Activated CD4-positive, alpha-beta T cell treated with anti-CD3 and anti-CD28 coated beads, Interleukin-2, amount 10 ng/mL, durations not matched to agents 7 days and 5 days (primary cell): Measurements from ENCODE around the gene CUBN. TPM values are rescaled to one million over a fixed set of nuclear protein-coding genes. Genes with fewer than 3 reads are reported as not detected.

Source experiments
- CTCF ChIA-PET: fragments of 350-600 bp; sonication (Branson Sonifier 250); formaldehyde crosslinking; loops from one replicate; lab custom pipeline; 2021; ENCODE audit warnings: antibody characterized with exemption; lab: Charles Lee
- POLR2A ChIA-PET: fragments of 350-600 bp; sonication (Branson Sonifier 250); formaldehyde crosslinking; loops from one replicate; lab custom pipeline; 2021; ENCODE audit warnings: antibody characterized with exemption; lab: Charles Lee
- DNase-seq: peaks from one replicate; pipeline ENCODE4 v3.0.0-alpha.2; 2020
- H3K27ac Mint-ChIP-seq: one replicate; pipeline ENCODE4 v1.8.0; 2021; ENCODE audit warnings: mild to moderate bottlenecking, moderate library complexity, mixed read lengths
- H3K27me3 Mint-ChIP-seq: one replicate; pipeline ENCODE4 v1.8.0; 2021; ENCODE audit warnings: mixed read lengths
- H3K36me3 Mint-ChIP-seq: one replicate; pipeline ENCODE4 v1.8.0; 2021; ENCODE audit warnings: low read depth, mixed read lengths
- H3K4me1 Mint-ChIP-seq: one replicate; pipeline ENCODE4 v1.8.0; 2021; ENCODE audit warnings: mixed read lengths
- H3K4me3 Mint-ChIP-seq: one replicate; pipeline ENCODE4 v1.8.0; 2021; ENCODE audit warnings: mild to moderate bottlenecking, moderate library complexity, mixed read lengths
- H3K9me3 Mint-ChIP-seq: one replicate; pipeline ENCODE4 v1.8.0; 2021; ENCODE audit warnings: mixed read lengths
- total RNA-seq, 2 experiments: library from RNA; stranded (reverse); gene quantifications; one replicate each; pipeline ENCODE4 v1.2.3, GENCODE V29; 2021

The CUBN gene
- total RNA-seq, 2 experiments from 2014 or later = 2.4 to 2.5 TPM

DNA sequence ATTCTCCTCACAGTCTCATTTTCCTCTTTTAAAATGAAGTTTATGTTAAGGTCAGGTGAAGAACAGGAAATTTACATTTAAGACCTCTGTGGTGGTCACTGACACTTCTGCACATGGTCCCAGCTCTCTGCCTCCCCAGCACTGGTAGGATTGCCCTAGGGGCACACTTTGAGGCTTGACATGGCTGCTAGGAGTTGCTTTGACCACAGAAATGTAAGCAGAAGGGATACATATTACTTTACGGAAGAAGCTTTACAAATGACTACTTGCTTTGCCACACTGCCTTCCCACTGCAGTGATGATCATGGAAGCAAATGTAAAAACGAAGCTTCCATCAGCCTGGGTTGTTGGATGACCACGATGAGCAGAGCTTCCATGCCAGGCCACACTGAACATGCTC is 259.3 kb downstream of the CUBN start:
- Mint-ChIP-seq H3K27ac (no peak overlapping the region), H3K36me3 (no peaks in the 10 kb centered on the region), H3K4me1 (no peaks in the 10 kb centered on the region), H3K4me3 (no peak overlapping the region), H3K9me3 (no peaks in the 10 kb centered on the region), H3K27me3 (no peaks in the 10 kb centered on the region)
- DNase-seq = no peak
- CTCF ChIA-PET = interaction anchor here (1.0 kb wide), 1 partner anchor 388 kb away, joined by 3 read pairs; no protein-coding TSS in a partner anchor
- POLR2A ChIA-PET = no interaction called here

DNA sequence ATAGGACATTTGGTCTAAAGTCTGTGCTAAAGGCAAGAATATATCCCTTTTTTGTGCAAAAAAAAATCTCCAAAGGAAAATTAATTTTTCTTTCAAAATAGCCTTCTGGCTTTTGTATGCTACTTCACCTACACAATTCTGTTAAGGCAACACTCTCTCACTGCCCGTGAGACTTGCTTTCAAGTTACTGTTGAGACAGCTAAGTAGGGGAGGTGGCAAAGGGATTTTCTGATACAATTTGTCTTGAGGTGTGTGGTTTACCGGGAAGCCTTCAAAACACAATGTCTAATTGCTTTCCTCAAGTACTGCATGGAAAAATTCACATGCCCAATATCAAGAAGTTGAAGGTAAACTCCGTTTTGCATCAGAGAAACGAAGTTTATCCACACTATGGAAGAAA is 261.6 kb downstream of the CUBN start:
- Mint-ChIP-seq H3K27ac (no peak overlapping the region), H3K36me3 (no peaks in the 10 kb centered on the region), H3K27me3 (no peaks in the 10 kb centered on the region), H3K9me3 (no peaks in the 10 kb centered on the region), H3K4me3 (no peak overlapping the region), H3K4me1 (no peaks in the 10 kb centered on the region)
- ChIA-PET CTCF (no interaction called here), POLR2A (no interaction called here)
- DNase-seq = no peak

DNA sequence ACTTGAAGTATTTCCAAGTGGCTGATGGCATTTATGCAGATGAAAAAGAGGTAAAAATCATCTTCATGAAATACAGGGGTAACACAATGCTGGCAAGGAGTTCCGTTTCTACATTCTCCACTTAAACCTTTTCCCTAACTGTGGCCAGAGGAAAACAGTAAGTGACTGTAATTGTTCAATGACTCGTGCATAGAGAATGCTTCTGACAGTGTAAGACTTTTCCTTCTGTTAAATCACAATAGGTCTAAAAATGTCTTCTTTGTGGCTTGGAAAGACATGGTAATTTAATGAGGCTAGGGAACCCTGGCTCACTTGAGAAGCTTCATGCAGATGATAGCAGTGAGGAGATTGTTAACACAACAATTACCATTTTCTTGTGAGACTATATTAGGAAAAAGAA is 262.1 kb downstream of the CUBN start:
- no peak overlapping the region for H3K4me3 Mint-ChIP-seq
- H3K9me3 Mint-ChIP-seq = no peaks in the 10 kb centered on the region
- ChIA-PET POLR2A (no interaction called here), CTCF (no interaction called here)
- H3K27me3 Mint-ChIP-seq = no peaks in the 10 kb centered on the region
- DNase-seq = no peak
- no peaks in the 10 kb centered on the region for H3K4me1 Mint-ChIP-seq
- no peak overlapping the region for H3K27ac Mint-ChIP-seq
- H3K36me3 Mint-ChIP-seq = no peaks in the 10 kb centered on the region

DNA sequence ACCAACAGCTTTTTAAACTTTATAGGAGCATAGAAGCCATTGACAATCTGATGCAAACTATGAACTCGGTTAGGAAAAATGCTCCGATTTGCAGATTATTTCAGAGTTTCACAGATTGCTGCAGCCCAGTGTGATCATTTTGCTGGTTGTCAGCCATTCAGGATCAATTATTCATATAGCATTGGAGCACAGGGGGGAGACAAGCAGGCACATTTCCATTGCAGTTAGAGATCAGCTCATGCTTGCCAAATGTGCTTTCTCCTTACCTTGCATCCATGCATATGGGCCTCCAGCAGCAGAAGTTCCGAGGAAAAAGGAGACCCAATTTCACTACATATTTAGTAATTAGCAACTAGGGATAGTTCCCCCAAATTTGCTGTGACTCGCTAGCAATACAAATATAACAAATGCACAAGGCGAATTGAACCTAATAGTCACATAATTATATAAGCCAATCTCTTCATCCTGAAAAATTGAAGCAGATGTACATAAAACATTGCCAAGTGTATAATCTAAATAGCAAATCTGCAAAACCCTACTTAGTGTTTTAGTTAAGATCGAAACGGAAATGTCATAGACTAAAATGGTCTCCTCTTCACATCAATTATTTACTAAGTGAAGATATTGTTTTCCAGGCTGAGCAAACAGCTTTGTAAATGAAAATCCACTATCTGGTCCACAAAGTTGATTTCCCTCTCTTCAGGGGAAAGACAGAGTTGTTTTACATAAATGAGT is 262.9 kb downstream of the CUBN start:
- CTCF ChIA-PET = no interaction called here
- no peak for DNase-seq
- no peaks in the 10 kb centered on the region for H3K4me1 Mint-ChIP-seq
- POLR2A ChIA-PET = interaction anchor here (0.6 kb wide), 1 partner anchor 390 kb away, joined by 3 read pairs; no protein-coding TSS in a partner anchor
- H3K27ac Mint-ChIP-seq = no peak overlapping the region
- no peaks in the 10 kb centered on the region for H3K27me3 Mint-ChIP-seq
- no peaks in the 10 kb centered on the region for H3K36me3 Mint-ChIP-seq
- H3K9me3 Mint-ChIP-seq = no peaks in the 10 kb centered on the region
- H3K4me3 Mint-ChIP-seq = no peak overlapping the region

DNA sequence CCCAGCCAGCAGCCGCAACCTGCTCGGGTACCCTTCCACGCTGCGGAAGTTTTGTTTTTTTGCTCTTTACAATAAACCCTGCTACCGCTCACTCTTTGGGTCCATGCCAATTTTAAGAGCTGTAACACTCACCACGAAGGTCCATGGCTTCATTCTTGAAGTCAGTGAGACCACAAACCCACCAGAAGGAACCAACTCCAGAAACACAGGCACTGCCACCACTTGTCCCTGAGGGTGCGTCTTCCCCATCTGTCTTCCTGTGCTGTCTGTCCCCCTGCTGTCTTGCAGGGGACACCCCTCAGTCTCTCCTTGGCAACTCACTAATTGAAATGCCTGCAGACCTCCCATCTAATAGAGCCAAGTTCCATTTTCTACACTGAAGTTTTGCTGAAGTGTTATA is 263.8 kb downstream of the CUBN start:
- H3K36me3 Mint-ChIP-seq = no peaks in the 10 kb centered on the region
- POLR2A ChIA-PET = interaction anchor here (0.6 kb wide), 1 partner anchor 391 kb away, joined by 3 read pairs; no protein-coding TSS in a partner anchor
- no peaks in the 10 kb centered on the region for H3K4me1 Mint-ChIP-seq
- H3K4me3 Mint-ChIP-seq = no peak overlapping the region
- no peaks in the 10 kb centered on the region for H3K27me3 Mint-ChIP-seq
- DNase-seq = no peak
- CTCF ChIA-PET = no interaction called here
- H3K27ac Mint-ChIP-seq = no peak overlapping the region
- no peaks in the 10 kb centered on the region for H3K9me3 Mint-ChIP-seq

DNA sequence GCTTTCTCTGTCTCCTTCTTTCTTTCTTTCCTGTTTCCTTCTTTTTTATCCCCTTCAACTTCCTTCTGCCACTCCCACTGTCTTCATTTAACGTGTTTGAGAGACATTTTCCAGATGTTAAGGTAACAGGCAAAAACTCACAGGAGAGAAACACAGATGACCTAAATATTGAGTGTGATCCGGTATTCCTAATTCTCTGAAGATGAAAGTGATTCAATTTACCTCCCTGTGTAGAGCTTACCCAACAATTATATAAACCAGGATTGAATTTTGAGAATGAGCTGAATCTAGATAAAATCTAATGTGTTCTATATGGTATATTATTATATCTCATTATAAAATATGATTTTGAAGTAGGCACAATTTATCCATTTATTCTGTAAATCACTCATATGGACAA is 265.8 kb downstream of the CUBN start:
- Mint-ChIP-seq H3K27me3 (no peaks in the 10 kb centered on the region), H3K4me3 (no peak overlapping the region), H3K27ac (no peak overlapping the region)

DNA sequence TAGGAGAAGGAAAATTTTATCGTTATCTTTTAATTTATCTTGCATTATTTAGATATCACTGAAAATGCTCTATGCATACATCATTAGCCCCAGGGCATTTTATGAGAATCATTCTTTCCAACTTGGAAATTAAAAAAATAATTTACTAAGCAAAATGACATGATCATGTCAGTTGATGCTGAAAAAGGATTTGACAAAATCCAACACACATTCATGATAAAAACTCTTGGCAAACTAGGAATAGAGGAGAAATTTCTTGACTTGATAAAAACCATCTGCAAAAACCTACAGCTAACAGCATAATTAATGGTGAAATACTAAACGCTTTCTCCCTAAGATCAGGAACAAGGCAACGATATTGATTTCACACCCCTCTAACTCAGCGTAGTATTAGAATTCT is 272.2 kb downstream of the CUBN start:
- no peak overlapping the region for H3K4me3 Mint-ChIP-seq
- no peaks in the 10 kb centered on the region for H3K9me3 Mint-ChIP-seq
- CTCF ChIA-PET = no interaction called here
- H3K4me1 Mint-ChIP-seq = no peaks in the 10 kb centered on the region
- H3K27ac Mint-ChIP-seq = no peak overlapping the region
- DNase-seq = no peak
- POLR2A ChIA-PET = no interaction called here
- H3K27me3 Mint-ChIP-seq = peaks cover 2% of the 10 kb centered on the region
- H3K36me3 Mint-ChIP-seq = no peaks in the 10 kb centered on the region

More for the DNA sequence above, 265.8 kb downstream of the CUBN start:
- H3K9me3 Mint-ChIP-seq = no peaks in the 10 kb centered on the region
- no peaks in the 10 kb centered on the region for H3K36me3 Mint-ChIP-seq
- ChIA-PET POLR2A (no interaction called here), CTCF (interaction anchor here (0.6 to 1.1 kb wide), 3 partner anchors 9 to 697 kb away, joined by 4 to 6 read pairs (median 4); no protein-coding TSS in a partner anchor)
- no peak for DNase-seq
- no peaks in the 10 kb centered on the region for H3K4me1 Mint-ChIP-seq

DNA sequence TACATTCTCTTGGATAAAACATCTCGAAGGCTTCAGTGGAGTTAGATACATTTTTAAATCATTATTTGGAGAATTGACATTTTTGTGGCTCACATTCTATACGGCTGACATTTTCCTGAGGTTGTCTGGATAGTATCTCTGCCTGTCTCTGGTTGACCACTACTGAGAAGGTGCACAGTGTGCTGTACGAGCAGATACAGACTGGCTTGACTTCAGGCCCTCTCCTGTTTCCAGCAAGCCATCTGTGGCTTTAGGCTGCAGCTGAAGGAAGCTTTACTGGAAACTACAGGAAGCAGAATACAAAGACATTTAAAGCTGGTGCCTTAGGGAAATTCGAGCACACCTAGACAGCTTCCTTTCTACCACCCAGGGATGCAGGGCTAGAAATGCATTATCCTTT is 273.0 kb downstream of the CUBN start:
- Mint-ChIP-seq H3K4me3 (no peak overlapping the region), H3K27ac (no peak overlapping the region), H3K9me3 (no peaks in the 10 kb centered on the region), H3K27me3 (peaks cover 3% of the 10 kb centered on the region), H3K4me1 (no peaks in the 10 kb centered on the region), H3K36me3 (no peaks in the 10 kb centered on the region)
- no peak for DNase-seq
- POLR2A ChIA-PET = no interaction called here
- CTCF ChIA-PET = interaction anchor here (0.5 to 2.4 kb wide), 4 partner anchors 337 to 440 kb away, joined by 3 to 5 read pairs (median 4); no protein-coding TSS in a partner anchor

DNA sequence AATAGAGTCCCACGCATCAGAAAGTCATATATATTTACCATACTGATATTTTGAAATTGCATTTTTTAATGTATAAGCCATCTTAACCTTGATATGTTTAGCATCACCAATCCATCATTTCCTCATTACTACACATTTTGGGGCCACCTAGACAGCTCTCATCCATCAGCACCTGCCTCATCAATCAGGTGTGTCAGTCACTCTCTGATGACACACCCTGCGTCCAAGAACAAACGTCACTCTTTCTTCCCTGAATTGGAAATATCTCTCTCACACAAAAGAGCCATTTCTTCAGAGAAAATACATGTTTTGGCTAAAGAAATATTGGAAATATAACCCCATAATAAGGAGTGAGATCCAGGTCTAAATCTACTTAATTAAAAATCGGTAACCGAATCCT is 273.5 kb downstream of the CUBN start:
- no peak overlapping the region for H3K27ac Mint-ChIP-seq
- H3K4me3 Mint-ChIP-seq = no peak overlapping the region
- H3K36me3 Mint-ChIP-seq = no peaks in the 10 kb centered on the region
- no peaks in the 10 kb centered on the region for H3K9me3 Mint-ChIP-seq
- DNase-seq = no peak
- peaks cover 4% of the 10 kb centered on the region for H3K27me3 Mint-ChIP-seq
- H3K4me1 Mint-ChIP-seq = no peaks in the 10 kb centered on the region
- CTCF ChIA-PET = interaction anchor here (0.5 to 2.4 kb wide), 4 partner anchors 337 to 440 kb away, joined by 3 to 5 read pairs (median 4); no protein-coding TSS in a partner anchor
- POLR2A ChIA-PET = no interaction called here

DNA sequence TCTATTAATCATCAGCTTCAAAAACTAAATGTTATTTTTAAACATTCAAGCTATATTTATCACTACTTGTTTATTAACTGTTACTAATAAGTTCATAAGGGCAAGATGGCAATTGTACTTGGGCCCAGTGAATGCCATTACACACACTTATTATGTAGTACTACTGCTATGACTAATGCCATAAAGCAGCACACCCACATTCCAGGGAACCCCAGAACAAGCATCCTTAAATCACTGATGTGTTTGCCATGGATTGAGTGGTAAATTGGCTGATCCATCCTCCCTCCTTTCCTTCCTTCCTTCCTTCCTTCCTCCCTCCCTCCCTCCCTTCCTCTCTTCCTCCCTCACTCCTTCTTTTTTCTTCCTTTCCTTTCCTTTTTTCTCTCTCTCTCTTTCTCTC is 275.0 kb downstream of the CUBN start:
- DNase-seq = no peak
- H3K4me3 Mint-ChIP-seq = no peak overlapping the region
- no peaks in the 10 kb centered on the region for H3K4me1 Mint-ChIP-seq
- H3K27me3 Mint-ChIP-seq = peaks cover 6% of the 10 kb centered on the region
- H3K9me3 Mint-ChIP-seq = no peaks in the 10 kb centered on the region
- ChIA-PET POLR2A (no interaction called here), CTCF (interaction anchor here (1.6 to 2.4 kb wide), 2 partner anchors 8 to 399 kb away, joined by 4 to 5 read pairs; no protein-coding TSS in a partner anchor)
- H3K27ac Mint-ChIP-seq = no peak overlapping the region
- H3K36me3 Mint-ChIP-seq = no peaks in the 10 kb centered on the region

DNA sequence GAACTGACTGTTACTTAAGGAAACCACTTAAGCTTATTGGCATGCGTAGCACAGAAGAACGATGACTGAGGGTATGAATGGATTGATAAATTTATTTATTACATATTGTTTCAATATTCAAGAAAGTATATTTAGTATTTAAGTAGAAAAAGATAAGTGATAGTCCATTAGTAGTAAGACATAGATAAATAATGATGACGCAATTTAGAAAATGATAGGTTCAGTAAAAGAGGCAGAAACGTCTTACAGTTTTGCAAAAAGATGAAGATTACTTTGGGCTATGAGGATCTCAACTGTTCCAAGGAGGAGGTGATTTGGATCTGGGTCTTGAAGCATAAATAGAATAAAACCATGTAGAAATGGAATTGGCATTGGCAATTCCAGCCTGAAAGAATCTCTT is 275.8 kb downstream of the CUBN start:
- Mint-ChIP-seq H3K4me3 (no peak overlapping the region), H3K27ac (no peak overlapping the region), H3K9me3 (no peaks in the 10 kb centered on the region), H3K4me1 (no peaks in the 10 kb centered on the region), H3K36me3 (no peaks in the 10 kb centered on the region), H3K27me3 (peaks cover 7% of the 10 kb centered on the region)
- ChIA-PET CTCF (interaction anchor here (1.6 to 2.4 kb wide), 2 partner anchors 9 to 400 kb away, joined by 4 to 5 read pairs; no protein-coding TSS in a partner anchor), POLR2A (no interaction called here)
- DNase-seq = no peak

DNA sequence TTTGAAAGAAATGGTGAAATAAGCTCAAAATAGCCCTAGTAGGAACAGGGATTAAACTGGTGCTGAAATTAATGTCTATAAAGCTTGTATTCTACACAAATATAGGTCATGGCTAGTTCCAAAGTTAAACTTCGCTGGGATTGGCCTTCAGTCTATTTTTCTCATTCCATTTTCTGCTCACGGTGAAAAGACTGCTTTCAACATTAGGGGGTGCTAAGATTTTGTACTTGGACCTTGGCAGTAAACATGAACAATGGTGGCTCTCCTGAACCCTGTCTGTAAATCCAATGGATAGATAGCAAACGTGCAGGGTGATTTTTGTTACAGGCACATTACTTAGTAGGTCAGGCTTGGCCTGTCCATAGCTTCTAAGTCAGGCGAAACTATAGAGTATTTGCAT is 276.4 kb downstream of the CUBN start:
- H3K9me3 Mint-ChIP-seq = no peaks in the 10 kb centered on the region
- ChIA-PET CTCF (interaction anchor here (1.1 kb wide), 1 partner anchor 54 kb away, joined by 3 read pairs; no protein-coding TSS in a partner anchor), POLR2A (no interaction called here)
- H3K27ac Mint-ChIP-seq = no peak overlapping the region
- H3K4me1 Mint-ChIP-seq = no peaks in the 10 kb centered on the region
- H3K36me3 Mint-ChIP-seq = no peaks in the 10 kb centered on the region
- H3K4me3 Mint-ChIP-seq = no peak overlapping the region
- DNase-seq = peak; percentile 16
- peaks cover 7% of the 10 kb centered on the region for H3K27me3 Mint-ChIP-seq

DNA sequence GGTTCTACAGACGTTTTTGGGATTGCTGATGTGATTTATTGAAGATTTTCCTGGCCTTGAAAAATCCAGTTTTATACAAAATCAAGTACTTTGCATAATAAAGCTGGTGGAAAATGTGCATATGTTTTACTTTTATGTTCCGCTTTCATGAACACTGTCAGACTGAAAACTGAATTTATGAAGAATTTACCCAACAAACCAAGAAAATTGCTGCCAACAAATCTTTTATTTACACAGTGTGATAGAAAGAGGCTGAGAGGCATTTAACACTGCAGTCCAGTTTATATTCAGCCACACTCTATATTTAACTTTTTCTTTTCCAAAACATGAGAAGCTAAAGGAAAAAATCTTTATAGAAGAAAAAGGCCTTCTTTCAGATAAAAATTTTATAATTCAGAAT is 277.0 kb downstream of the CUBN start:
- Mint-ChIP-seq H3K27ac (no peak overlapping the region), H3K9me3 (no peaks in the 10 kb centered on the region), H3K4me3 (no peak overlapping the region), H3K4me1 (no peaks in the 10 kb centered on the region), H3K27me3 (peaks cover 7% of the 10 kb centered on the region), H3K36me3 (no peaks in the 10 kb centered on the region)
- DNase-seq = no peak
- ChIA-PET CTCF (interaction anchor here (1.1 kb wide), 1 partner anchor 53 kb away, joined by 3 read pairs; no protein-coding TSS in a partner anchor), POLR2A (no interaction called here)
